ENCODE results near the gene PIGL. TPM values are rescaled to one million over a fixed set of nuclear protein-coding genes. Genes with fewer than 3 reads are reported as not detected.
"Not testable (repeated sequence)": the region's sequence is repeated elsewhere in the genome, so short reads cannot be mapped to it uniquely, and the experiment has no call there.

PIGL gene
- total RNA-seq, 2 donors from 2014 or later = 22.5 to 74.0 TPM

DNA sequence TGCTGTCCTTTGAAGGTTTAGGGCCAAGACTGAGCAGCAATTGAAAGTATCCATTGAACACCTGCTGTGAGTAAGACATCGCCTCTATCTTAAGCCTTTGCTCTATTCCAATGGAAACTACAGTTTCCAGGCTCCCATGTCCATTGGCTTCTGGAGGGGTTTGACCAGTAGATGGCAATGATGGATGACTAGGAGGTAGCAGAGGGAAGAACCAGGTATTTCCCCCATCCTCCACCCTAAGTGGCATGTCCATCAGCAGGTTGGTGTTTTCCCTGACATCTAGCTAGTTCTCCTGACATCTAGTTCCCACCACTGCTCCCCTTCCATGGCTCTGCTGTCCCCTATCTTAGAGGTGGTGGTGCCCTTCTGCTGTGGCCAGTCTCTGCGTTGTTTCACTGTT lies 77.5 kb downstream of the PIGL start:
- DNase-seq (ENCODE audit: low spot score) = no peak
- Histone ChIP-seq H3K27me3 (replicated peaks; ENCODE audit: insufficient read depth) (no peaks in the 10 kb centered on the region), H3K4me1 (replicated peaks) (no peaks in the 10 kb centered on the region), H3K27ac (no peak overlapping the region), H3K36me3 (no peaks in the 10 kb centered on the region), H3K9me3 (no peaks in the 10 kb centered on the region), H3K4me3 (no peak overlapping the region)
- WGBS = 97% methylated on average over 2 of the region's 2 CpGs
- TF ChIP-seq POLR2A (IDR thresholded peaks at IDR 0.05) (no peak), POLR2AphosphoS5 (IDR thresholded peaks at IDR 0.05) (no peak)
- TF ChIP-seq, protein P1, sequence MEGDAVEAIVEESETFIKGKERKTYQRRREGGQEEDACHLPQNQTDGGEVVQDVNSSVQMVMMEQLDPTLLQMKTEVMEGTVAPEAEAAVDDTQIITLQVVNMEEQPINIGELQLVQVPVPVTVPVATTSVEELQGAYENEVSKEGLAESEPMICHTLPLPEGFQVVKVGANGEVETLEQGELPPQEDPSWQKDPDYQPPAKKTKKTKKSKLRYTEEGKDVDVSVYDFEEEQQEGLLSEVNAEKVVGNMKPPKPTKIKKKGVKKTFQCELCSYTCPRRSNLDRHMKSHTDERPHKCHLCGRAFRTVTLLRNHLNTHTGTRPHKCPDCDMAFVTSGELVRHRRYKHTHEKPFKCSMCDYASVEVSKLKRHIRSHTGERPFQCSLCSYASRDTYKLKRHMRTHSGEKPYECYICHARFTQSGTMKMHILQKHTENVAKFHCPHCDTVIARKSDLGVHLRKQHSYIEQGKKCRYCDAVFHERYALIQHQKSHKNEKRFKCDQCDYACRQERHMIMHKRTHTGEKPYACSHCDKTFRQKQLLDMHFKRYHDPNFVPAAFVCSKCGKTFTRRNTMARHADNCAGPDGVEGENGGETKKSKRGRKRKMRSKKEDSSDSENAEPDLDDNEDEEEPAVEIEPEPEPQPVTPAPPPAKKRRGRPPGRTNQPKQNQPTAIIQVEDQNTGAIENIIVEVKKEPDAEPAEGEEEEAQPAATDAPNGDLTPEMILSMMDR (IDR thresholded peaks at IDR 0.05) = no peak
- intact Hi-C loops (cut with DNase I) = no loop called here

DNA sequence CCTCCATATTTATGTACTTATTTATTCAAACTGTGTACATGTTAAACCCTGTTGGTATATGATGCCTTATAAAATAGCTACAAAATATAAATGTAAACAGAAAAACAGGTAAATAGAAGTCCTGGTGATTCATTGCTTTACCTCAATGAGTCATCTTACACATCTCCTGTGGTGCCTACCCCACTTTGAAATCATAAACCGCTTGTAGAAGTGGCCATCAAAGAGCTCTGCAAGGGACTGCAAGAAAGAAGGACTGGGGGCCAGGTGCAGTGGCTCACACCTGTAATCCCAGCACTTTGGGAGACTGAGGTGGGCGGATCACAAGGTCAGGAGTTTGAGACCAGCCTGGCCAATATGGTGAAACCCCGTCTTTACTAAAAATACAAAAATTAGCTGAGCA lies 79.1 kb downstream of the PIGL start:
- H3K27me3 ChIP-seq (replicated peaks; ENCODE audit: insufficient read depth); H3K27ac ChIP-seq; intact Hi-C loops (cut with DNase I); DNase-seq (ENCODE audit: low spot score); H3K4me1 ChIP-seq (replicated peaks); H3K4me3 ChIP-seq; H3K36me3 ChIP-seq; H3K9me3 ChIP-seq: not testable (repeated sequence)
- 94% methylated on average over 3 of the region's 3 CpGs for WGBS

DNA sequence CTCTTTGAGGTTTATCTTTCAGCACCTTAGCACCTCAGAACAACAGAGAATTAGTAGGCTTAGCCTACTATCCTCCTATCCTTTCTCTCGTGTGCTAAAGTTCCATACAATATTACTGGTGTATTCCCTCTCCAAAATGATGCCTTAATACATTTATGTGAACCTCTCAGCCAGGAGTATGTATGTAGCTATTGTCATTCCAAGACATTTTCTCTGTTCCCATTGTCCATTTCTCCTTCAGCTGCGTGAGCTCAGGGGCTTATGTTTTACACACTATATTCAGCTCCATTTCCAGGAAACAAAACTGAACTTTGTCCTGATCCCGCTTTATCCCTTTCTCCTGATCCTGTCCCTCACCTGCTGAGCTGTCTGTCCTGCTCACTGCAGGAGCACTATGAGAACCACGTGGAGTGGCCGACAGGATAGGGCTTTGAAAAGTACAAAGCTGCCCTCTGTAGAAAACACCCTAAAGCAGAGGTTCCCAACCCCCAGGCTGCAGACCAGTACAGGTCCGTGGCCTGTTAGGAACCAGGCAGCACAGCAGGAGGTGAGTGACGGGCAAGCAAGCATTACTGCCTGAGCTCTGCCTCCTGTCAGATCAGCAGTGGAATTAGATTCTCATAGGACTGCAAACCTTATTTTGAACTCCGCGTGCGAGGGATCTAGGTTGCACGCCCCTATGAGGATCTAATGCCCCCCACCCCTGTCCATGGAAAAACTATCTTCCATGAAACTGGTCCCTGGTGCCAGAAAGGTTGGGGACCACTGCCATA lies 80.5 kb downstream of the PIGL start:
- WGBS = 82% methylated on average over 11 of the region's 11 CpGs
- DNase-seq (ENCODE audit: low spot score) = no peak
- H3K36me3 ChIP-seq = no peaks in the 10 kb centered on the region
- no peaks in the 10 kb centered on the region for H3K9me3 ChIP-seq
- TF ChIP-seq POLR2A (IDR thresholded peaks at IDR 0.05) (no peak), POLR2AphosphoS5 (IDR thresholded peaks at IDR 0.05) (no peak)
- TF ChIP-seq, protein P1 (IDR thresholded peaks at IDR 0.05) = no peak
- H3K27me3 ChIP-seq (replicated peaks; ENCODE audit: insufficient read depth) = no peaks in the 10 kb centered on the region
- H3K4me1 ChIP-seq (replicated peaks) = no peaks in the 10 kb centered on the region
- intact Hi-C loops (cut with DNase I) = no loop called here
- no peak overlapping the region for H3K4me3 ChIP-seq
- no peak overlapping the region for H3K27ac ChIP-seq

DNA sequence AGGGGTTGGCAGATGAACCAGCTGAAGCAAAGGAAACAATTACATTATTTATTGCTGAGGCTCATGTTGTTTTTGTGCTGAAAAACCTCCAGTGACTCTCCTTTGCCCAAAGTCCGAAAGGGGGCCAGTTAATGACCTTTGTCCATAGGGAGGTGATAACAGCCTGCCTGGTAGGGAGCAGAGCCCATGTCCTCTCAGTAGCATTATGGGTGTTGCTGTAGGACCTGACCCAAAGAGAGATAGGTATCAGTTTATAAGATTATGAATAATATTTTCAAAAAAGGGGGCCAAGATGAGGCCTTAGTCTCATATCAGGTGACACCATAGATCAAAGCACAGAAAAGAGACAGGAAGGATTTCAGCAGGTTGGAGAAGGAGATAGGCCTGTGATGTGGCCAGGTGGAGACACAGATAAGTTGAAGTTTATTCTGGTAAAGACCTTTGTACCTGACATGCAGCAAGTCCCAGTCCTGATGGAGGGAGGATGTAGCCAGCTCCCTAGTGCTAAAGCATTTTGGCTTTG lies 81.2 kb downstream of the PIGL start:
- Histone ChIP-seq H3K4me3 (no peak overlapping the region), H3K9me3 (no peaks in the 10 kb centered on the region), H3K4me1 (replicated peaks) (no peaks in the 10 kb centered on the region), H3K36me3 (no peaks in the 10 kb centered on the region), H3K27me3 (replicated peaks; ENCODE audit: insufficient read depth) (no peaks in the 10 kb centered on the region), H3K27ac (no peak overlapping the region)
- WGBS = 72% methylated on average over 1 of the region's 1 CpG
- TF ChIP-seq POLR2A (IDR thresholded peaks at IDR 0.05) (no peak), POLR2AphosphoS5 (IDR thresholded peaks at IDR 0.05) (no peak)
- TF ChIP-seq, protein P1 (IDR thresholded peaks at IDR 0.05) = no peak
- no peak for DNase-seq (ENCODE audit: low spot score)
- intact Hi-C loops (cut with DNase I) = no loop called here

DNA sequence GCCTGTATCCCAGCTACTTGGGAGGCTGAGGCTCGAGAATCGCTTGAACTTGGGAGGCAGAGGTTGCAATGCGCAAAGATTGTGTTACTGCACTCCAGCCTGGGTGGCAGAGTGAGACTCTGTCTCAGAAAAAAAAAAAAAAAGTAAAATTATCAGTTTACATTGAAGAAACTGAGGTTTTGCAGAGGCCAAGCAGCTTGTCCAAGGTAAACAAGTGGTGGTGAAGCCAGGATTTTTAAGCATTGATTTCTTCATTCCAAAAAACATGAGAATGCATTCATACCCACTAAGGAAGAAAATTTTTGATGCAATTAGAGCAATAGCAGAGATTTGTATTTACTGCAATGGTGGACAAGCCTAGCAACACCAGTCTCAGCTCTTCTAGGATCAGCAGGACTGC lies 83.5 kb downstream of the PIGL start:
- Histone ChIP-seq H3K27me3 (replicated peaks; ENCODE audit: insufficient read depth) (no peaks in the 10 kb centered on the region), H3K4me3 (no peak overlapping the region), H3K9me3 (no peaks in the 10 kb centered on the region), H3K4me1 (replicated peaks) (no peaks in the 10 kb centered on the region), H3K27ac (no peak overlapping the region), H3K36me3 (no peaks in the 10 kb centered on the region)
- intact Hi-C loops (cut with DNase I) = no loop called here
- TF ChIP-seq, protein P1 (IDR thresholded peaks at IDR 0.05) = no peak
- TF ChIP-seq POLR2A (IDR thresholded peaks at IDR 0.05) (no peak), POLR2AphosphoS5 (IDR thresholded peaks at IDR 0.05) (no peak)
- DNase-seq (ENCODE audit: low spot score) = no peak
- 96% methylated on average over 3 of the region's 3 CpGs for WGBS
